Kidney capillary endothelial cell (primary cell): Measurements from ENCODE around the gene CDK16.
A peak's percentile ranks its signal among the peaks of the same experiment; 100 is the strongest.

Source experiments
- DNase-seq: peaks from one replicate; pipeline ENCODE4 v3.0.0-alpha.2; 2018; ENCODE audit warnings: low spot score

Gene CDK16

GRCh38 chrX:47218280-47218919 is at the start of gene CDK16:
Gene CDK16, plus strand, starts transcription at chrX:47218681. Its CDS starts 4,877 bp downstream, at chrX:47223558.
- peak; percentile 78 for DNase-seq

- no peak for DNase-seq
Observed at GRCh38 chrX:47169273-47169672, 49.2 kb upstream of the CDK16 start.

GRCh38 chrX:47169726-47170515 is 48.6 kb upstream of the CDK16 start:
- no peak for DNase-seq

- DNase-seq: no peak
Observed at GRCh38 chrX:47170861-47171692, 47.4 kb upstream of the CDK16 start.

- DNase-seq: no peak
Observed at GRCh38 chrX:47171996-47172395, 46.5 kb upstream of the CDK16 start.

- no peak for DNase-seq
Observed at GRCh38 chrX:47172549-47172948, 45.9 kb upstream of the CDK16 start.

GRCh38 chrX:47172971-47173792 is 45.3 kb upstream of the CDK16 start:
- no peak for DNase-seq

GRCh38 chrX:47174376-47174775 is 44.1 kb upstream of the CDK16 start:
- DNase-seq: no peak

GRCh38 chrX:47174846-47175587 is 43.5 kb upstream of the CDK16 start:
- no peak for DNase-seq

GRCh38 chrX:47175588-47175980 is 42.9 kb upstream of the CDK16 start:
- no peak for DNase-seq

- DNase-seq: no peak
Observed at GRCh38 chrX:47176101-47176740, 42.3 kb upstream of the CDK16 start.

GRCh38 chrX:47177079-47177478 is 41.4 kb upstream of the CDK16 start:
- no peak for DNase-seq

GRCh38 chrX:47178337-47178736 is 40.1 kb upstream of the CDK16 start:
- DNase-seq: no peak

GRCh38 chrX:47179221-47179927 is 39.1 kb upstream of the CDK16 start:
- DNase-seq: no peak

GRCh38 chrX:47179928-47180255 is 38.6 kb upstream of the CDK16 start:
- no peak for DNase-seq

- no peak for DNase-seq
Observed at GRCh38 chrX:47180346-47180745, 38.1 kb upstream of the CDK16 start.

- no peak for DNase-seq
Observed at GRCh38 chrX:47181301-47181700, 37.2 kb upstream of the CDK16 start.

GRCh38 chrX:47182106-47182700 is 36.3 kb upstream of the CDK16 start:
- no peak for DNase-seq

GRCh38 chrX:47184486-47184885 is 34.0 kb upstream of the CDK16 start:
- no peak for DNase-seq

- DNase-seq: no peak
Observed at GRCh38 chrX:47185241-47185640, 33.2 kb upstream of the CDK16 start.
